HepG2 (cell line): ENCODE results near the gene ZNF8. TPM values are rescaled to one million over a fixed set of nuclear protein-coding genes. Genes with fewer than 3 reads are reported as not detected.

Experiments
- ATAC-seq: fragments of 200-7000 bp; cut with Tn5 transposase; 3 replicates; pipeline ENCODE4 v1.9.1; 2020; ENCODE audit warnings: mild to moderate bottlenecking, moderate library complexity
- BruUV-seq: library from RNA; stranded (reverse); fragments of 400-500 nt; replicated peaks from 2 replicates; lab custom pipeline; 2021; lab: Mats Ljungman, UMichigan
- CTCF ChIA-PET: fragments of 300-600 bp; formaldehyde crosslinking; extraction: SDS; loops from one replicate; lab custom pipeline; 2021; ENCODE audit warnings: low total read pairs, inconsistent platforms, low intra/inter-chr PET ratio; lab: Yijun Ruan, JAX
- POLR2A ChIA-PET: fragments of 350-600 bp; sonication (Branson Sonifier 250); formaldehyde crosslinking; loops from one replicate; lab custom pipeline; 2020; ENCODE audit warnings: antibody characterized with exemption, inconsistent platforms; lab: Yijun Ruan, JAX
- DNase-seq: peaks from one replicate; pipeline ENCODE4 v3.0.0-alpha.2; 2015; ENCODE audit warnings: low spot score
- FAIRE-seq: peaks from 3 replicates; lab custom pipeline; 2011; peaks lifted over from hg19 to GRCh38; lab: Jason Lieb, UNC
- H2AFZ ChIP-seq: one replicate; pipeline ENCODE4 v1.6.1; 2011; ENCODE audit warnings: low read length, inconsistent platforms
- H3K27ac ChIP-seq: fragments of 300-600 bp; 3 replicates; pipeline ENCODE4 v1.8.0; 2011; ENCODE audit warnings: mixed run types, mild to moderate bottlenecking, mixed read lengths, low read length, inconsistent platforms; ENCODE audit not compliant: insufficient read depth; ENCODE audit errors: extremely low read length
- H3K27me3 ChIP-seq, 2 experiments: fragments of 200-600 bp in 1 of 2; 2 replicates in 1 of 2; 3 replicates in 1 of 2; pipeline versions ENCODE4 v1.6.0 to v1.8.0; 2011; ENCODE audit warnings: low read length in 2 of 2, mild to moderate bottlenecking in 2 of 2, moderate library complexity in 2 of 2, inconsistent platforms in 1 of 2; ENCODE audit not compliant: insufficient read depth in 2 of 2, control insufficient read depth in 1 of 2
- H3K36me3 ChIP-seq, 2 experiments: fragments of 200-600 bp in 1 of 2; replicated peaks in 1 of 2; 2 replicates in 1 of 2; 3 replicates in 1 of 2; pipeline versions ENCODE4 v1.5.1 to v1.8.0; 2011; ENCODE audit warnings: low read length in 2 of 2, inconsistent platforms in 1 of 2; ENCODE audit not compliant: insufficient read depth in 2 of 2, control insufficient read depth in 1 of 2
- H3K4me1 ChIP-seq: 2 replicates; pipeline ENCODE4 v1.5.1; 2012; ENCODE audit warnings: low read length, inconsistent platforms; ENCODE audit not compliant: insufficient read depth
- H3K4me2 ChIP-seq: 2 replicates; pipeline ENCODE4 v1.6.0; 2011; ENCODE audit warnings: low read depth, low read length, inconsistent platforms
- H3K4me3 ChIP-seq, 3 experiments: fragments of 200-600 bp in 1 of 3; sonication (generic), shearing (Covaris generic) in 1 of 3; replicated peaks in 1 of 3; 2 replicates each; pipeline ENCODE4 v1.5.1; 2011 to 2016; ENCODE audit warnings: low read length in 3 of 3, inconsistent platforms in 2 of 3, low read depth in 2 of 3, mild to moderate bottlenecking in 2 of 3, control low read depth in 1 of 3, mixed read lengths in 1 of 3; ENCODE audit not compliant: insufficient read depth in 1 of 3
- H3K79me2 ChIP-seq: one replicate; pipeline ENCODE4 v1.6.1; 2011; ENCODE audit warnings: low read length, inconsistent platforms; ENCODE audit not compliant: insufficient read depth
- H3K9ac ChIP-seq: 2 replicates; pipeline ENCODE4 v1.6.0; 2011; ENCODE audit warnings: mild to moderate bottlenecking, low read depth, low read length, inconsistent platforms; ENCODE audit not compliant: insufficient read depth
- H3K9me3 ChIP-seq: 2 replicates; pipeline ENCODE4 v1.5.1; 2012; ENCODE audit warnings: mild to moderate bottlenecking, low read length
- H4K20me1 ChIP-seq: 2 replicates; pipeline ENCODE4 v1.6.0; 2011; ENCODE audit warnings: inconsistent platforms, mild to moderate bottlenecking, low read length, moderate library complexity; ENCODE audit not compliant: insufficient read depth
- KDM4B ChIP-seq: sonication (generic); formaldehyde crosslinking; IDR thresholded peaks from 2 replicates; pipeline ENCODE4 v1.4.0; 2020; ENCODE audit warnings: missing genetic modification reagents
- REXO4 ChIP-seq: sonication (generic); formaldehyde crosslinking; IDR thresholded peaks from 2 replicates; pipeline ENCODE4 v1.8.0; 2022; ENCODE audit warnings: missing genetic modification reagents, mild to moderate bottlenecking, borderline replicate concordance
- ZFP36L2 ChIP-seq: sonication (generic); formaldehyde crosslinking; IDR thresholded peaks from 2 replicates; pipeline ENCODE4 v1.4.0; 2020; ENCODE audit warnings: missing genetic modification reagents
- ZMYM2 ChIP-seq: sonication (generic); formaldehyde crosslinking; IDR thresholded peaks from 2 replicates; pipeline ENCODE4 v1.8.0; 2022; ENCODE audit warnings: mild to moderate bottlenecking, missing genetic modification reagents
- ZNF484 ChIP-seq: sonication (generic); formaldehyde crosslinking; IDR thresholded peaks from 2 replicates; pipeline ENCODE4 v1.5.1; 2020; ENCODE audit warnings: mild to moderate bottlenecking, low read depth, missing genetic modification reagents, borderline replicate concordance
- WGBS: methylation state at CpG from one replicate; pipeline ENCODE4 v1.1.6; 2017; ENCODE audit warnings: low lambda C conversion rate; 5-methylcytosine and 5-hydroxymethylcytosine counted together
- in situ Hi-C: cut with HindIII; loops from 2 replicates; pipeline ENCODE4 v1.10.0; 2017; ENCODE audit warnings: low pct_unique_long_range_greater_than_20kb; ENCODE audit not compliant: extremely low pct_ligation_motif_present
- intact Hi-C: fragments of 100-400 bp; cut with micrococcal nuclease; formaldehyde crosslinking; loops from one replicate; pipeline ENCODE4 v1.10.0; 2022; ENCODE audit not compliant: unreplicated experiment
- polyA plus RNA-seq, 8 experiments: library from polyadenylated mRNA; depleted of rRNA in 3 of 8; stranded (reverse) in 7 of 8; unstranded in 1 of 8; fragments of >200 nt; fragmentation: Illumina TruSeq in 4 of 8; extraction: Trizol in 4 of 8; gene quantifications; 2 replicates each; pipeline versions ENCODE4 v1.2.1 to v1.2.3, GENCODE V29; 2011 to 2016; ENCODE audit warnings: low read depth in 4 of 8, missing spikeins in 1 of 8, mixed read lengths in 1 of 8; ENCODE audit not compliant: insufficient read depth in 1 of 8
- total RNA-seq, 5 experiments: library from RNA; depleted of rRNA; stranded (reverse); fragments of >200 nt; fragmentation: Illumina TruSeq; extraction: Trizol; gene quantifications; 2 replicates each; pipeline ENCODE4 v1.2.3, GENCODE V29; 2016; ENCODE audit warnings: low read depth in 1 of 5

ZNF8 gene
- total and polyA plus RNA-seq, 2 of the 13 experiments (the other 11 are each of a cell fraction or from before 2014, with no cell fraction given), result 3.1 to 3.3 TPM

DNA sequence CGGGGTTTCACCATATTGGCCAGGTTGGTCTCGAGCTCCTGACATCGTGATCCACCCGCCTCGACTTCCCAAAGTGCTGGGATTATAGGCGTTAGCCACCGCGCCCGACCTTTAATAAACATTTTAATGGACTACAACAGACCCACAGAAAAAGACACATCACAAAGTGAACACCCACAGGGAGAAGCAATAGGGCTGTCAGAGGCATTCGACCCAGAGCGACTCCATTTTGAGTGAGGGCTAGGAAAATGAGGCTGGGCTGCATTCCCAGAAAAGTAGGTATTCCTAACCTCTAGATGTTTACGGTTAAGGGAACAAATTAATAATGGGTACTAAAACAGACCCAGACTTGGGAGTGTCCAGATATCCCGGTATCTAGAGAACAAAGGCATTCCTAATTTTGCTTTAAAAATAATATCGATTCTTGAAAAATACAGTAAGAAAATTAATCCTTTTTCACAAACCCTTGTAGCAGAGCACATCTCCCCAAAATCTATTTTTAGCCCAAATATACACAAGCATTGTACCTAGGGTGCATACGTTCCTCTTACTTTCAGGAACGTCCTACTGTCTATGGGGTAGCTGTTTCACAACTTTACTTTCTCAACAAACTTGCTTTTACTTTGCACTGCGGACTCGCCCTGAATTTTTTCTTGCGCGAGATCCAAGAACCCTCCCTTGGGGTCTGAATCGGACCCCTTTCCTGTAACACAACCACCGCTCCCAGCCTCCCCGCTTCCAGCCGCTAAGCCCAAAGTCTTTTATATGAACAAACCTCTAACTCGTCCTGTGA lies 811 bp upstream of the ZNF8 start:
- peak overlapping the region; percentile 85 for H3K27ac ChIP-seq
- H2AFZ ChIP-seq, result peak overlapping the region; percentile 87
- ChIA-PET POLR2A (interaction anchor here (0.6 to 1.7 kb wide), 13 partner anchors 10 to 296 kb away, joined by 3 to 15 read pairs (median 4); partner anchors contain the start of genes ERVK3-1, ZNF274, ZNF497 and ZNF544), CTCF (no interaction called here)
- TF ChIP-seq ZNF484 (CRISPR knock-in tag), result no peak
- no peak for TF ChIP-seq ZFP36L2
- no peak for TF ChIP-seq REXO4 (CRISPR knock-in tag)
- 0 out of 2 replicates have a peak, but pooled peaks have one; percentile 7 for TF ChIP-seq ZMYM2
- TF ChIP-seq KDM4B, result no peak
- in situ Hi-C loops (no loop called here), intact Hi-C loops (loop anchor here (1.0 kb wide), 2 partner anchors 27 to 95 kb away; partner anchors contain the start of genes ERVK3-1 and ZNF274)
- H3K4me3 ChIP-seq, result peak overlapping the region; percentile 81 to 96 (median 94)
- H3K36me3 ChIP-seq, result peaks cover 4 to 7% of the 10 kb centered on the region in 2 experiments; a peak in 4 of 5 replicates
- ATAC-seq, result no peak
- peaks cover 37% of the 10 kb centered on the region for H3K4me1 ChIP-seq
- peak; percentile 47 for FAIRE-seq
- peak overlapping the region; percentile 89 for H3K9ac ChIP-seq
- H3K9me3 ChIP-seq, result no peaks in the 10 kb centered on the region; the same call in 1 of the 2 replicates
- peak overlapping the region; percentile 84 for H3K4me2 ChIP-seq
- peaks cover 42% of the 10 kb centered on the region for H3K79me2 ChIP-seq
- DNase-seq, result no peak
- WGBS, result 49% methylated on average over 25 of the region's 25 CpGs
- no peaks in the 10 kb centered on the region for H4K20me1 ChIP-seq
- H3K27me3 ChIP-seq, result no peaks in the 10 kb centered on the region; a peak in 1 of 5 replicates
- BruUV-seq, result TSS peak; percentile 79
